HFFc6 (cell line): ENCODE measurements around the gene FMO3. TPM values are rescaled to one million over a fixed set of nuclear protein-coding genes. Genes with fewer than 3 reads are reported as not detected.

Source experiments
- DNase-seq: peaks from one replicate; pipeline ENCODE4 v3.0.0-alpha.2; 2018
- H3K27ac Mint-ChIP-seq: 2 replicates; pipeline ENCODE4 v1.8.0; 2020; ENCODE audit warnings: mild to moderate bottlenecking, mixed read lengths
- H3K27me3 Mint-ChIP-seq: 2 replicates; pipeline ENCODE4 v1.8.0; 2021; ENCODE audit warnings: mild to moderate bottlenecking, moderate library complexity, mixed read lengths; ENCODE audit not compliant: insufficient read depth
- H3K36me3 Mint-ChIP-seq: 2 replicates; pipeline ENCODE4 v1.8.0; 2021; ENCODE audit warnings: low read depth, mixed read lengths
- H3K4me1 Mint-ChIP-seq: 2 replicates; pipeline ENCODE4 v1.8.0; 2020; ENCODE audit warnings: low read depth, mixed read lengths
- H3K4me3 Mint-ChIP-seq: 2 replicates; pipeline ENCODE4 v1.8.0; 2020; ENCODE audit warnings: mild to moderate bottlenecking, moderate library complexity, mixed read lengths
- H3K9me3 Mint-ChIP-seq: 2 replicates; pipeline ENCODE4 v1.8.0; 2020; ENCODE audit warnings: mild to moderate bottlenecking, mixed read lengths
- total RNA-seq, 6 experiments: library from RNA; stranded (reverse); fragmentation: NEBNext Ultra II Directional; extraction: Animal tissue kit (Norgen Biotek cat#: 25700); gene quantifications; 2 replicates in 1 of 6; 3 replicates in 5 of 6; pipeline ENCODE4 v1.2.3, GENCODE V29; 2021
- TF ChIP-seq, protein P1 (sequence below): fragments of 200-600 bp; sonication (generic); IDR thresholded peaks from 2 replicates; pipeline ENCODE4 v1.5.0; 2021; ENCODE audit warnings: antibody characterized with exemption, mild to moderate bottlenecking

The FMO3 gene
- total RNA-seq, 6 experiments from 2014 or later: 0.23 to 0.89 (median 0.40) TPM; not detected in 2

DNA sequence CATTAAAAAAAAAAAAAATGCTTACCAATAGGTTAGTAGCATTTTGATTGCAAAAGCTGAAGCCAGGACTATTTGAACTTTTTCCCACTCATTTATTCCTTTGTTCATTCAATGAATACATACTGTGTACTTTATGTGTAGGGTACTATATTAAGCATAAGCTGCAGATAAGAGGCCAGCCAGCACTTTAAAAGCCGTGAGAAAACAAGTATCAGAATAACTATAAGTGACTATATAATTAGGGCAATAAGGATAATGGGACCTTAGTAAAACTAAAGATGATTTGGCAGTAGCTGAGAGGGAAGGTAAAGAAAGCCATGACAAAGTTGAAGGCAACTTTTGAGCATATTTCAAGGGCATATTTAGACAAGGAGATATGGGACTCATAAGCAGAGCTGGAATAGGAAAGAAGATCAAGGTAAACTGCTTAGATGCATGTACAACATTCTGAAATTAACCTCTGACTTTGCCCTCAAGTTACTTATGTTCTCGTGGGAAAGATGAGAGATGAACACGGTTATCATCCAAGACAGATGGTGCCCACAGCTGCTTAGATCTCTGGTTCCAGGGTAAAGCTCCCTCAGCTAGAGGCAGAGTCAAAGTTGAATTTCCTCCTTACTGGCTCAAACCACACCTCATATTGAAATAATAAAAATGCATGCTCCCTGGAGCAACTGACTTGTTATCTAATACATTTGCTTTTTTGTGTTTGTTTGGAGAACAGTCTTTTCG is 50.4 kb downstream of the FMO3 start:
- Mint-ChIP-seq H3K27me3 (peaks cover 9% of the 10 kb centered on the region), H3K4me1 (peaks cover 25% of the 10 kb centered on the region), H3K27ac (no peak overlapping the region; the same call in 1 of the 2 replicates)

DNA sequence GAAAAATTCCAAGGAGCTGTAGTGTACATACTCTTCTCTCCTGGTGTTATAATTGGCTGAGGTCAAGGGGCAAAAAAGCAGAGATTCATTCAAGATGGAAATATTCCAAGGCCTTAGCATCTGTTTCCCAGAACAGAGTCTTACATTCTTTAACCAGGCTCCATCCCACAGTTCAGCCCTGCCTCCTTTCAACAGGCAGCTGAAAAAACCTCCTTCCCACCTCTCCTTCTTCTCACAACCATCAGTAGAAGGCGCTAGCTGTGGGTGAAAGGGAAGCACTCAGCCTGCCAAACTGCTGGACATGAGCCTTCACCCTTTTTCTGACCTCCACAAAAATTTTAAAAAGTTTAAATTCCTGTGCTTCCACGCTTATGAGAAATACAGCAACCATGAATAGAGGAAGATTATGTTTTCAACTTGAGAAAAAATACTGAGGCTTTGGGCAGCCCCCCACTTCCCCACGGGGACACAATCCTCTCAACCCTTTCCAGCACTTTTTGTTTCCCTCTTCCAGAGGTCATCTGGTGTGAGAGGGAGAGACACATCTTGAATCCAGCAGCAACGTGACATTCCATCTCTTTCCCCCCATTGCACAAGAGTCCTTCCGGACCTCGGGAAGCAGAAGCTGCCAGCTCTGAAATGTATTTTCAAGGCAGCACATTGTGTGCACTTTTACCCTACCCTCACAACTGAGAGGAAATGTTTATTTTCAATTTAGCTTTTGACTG is 51.1 kb downstream of the FMO3 start:
- Mint-ChIP-seq H3K36me3 (no peaks in the 10 kb centered on the region), H3K27ac (peak overlapping the region; percentile 83), H3K4me1 (peaks cover 25% of the 10 kb centered on the region), H3K27me3 (peaks cover 9% of the 10 kb centered on the region), H3K4me3 (peak overlapping the region; percentile 67), H3K9me3 (no peaks in the 10 kb centered on the region)
- DNase-seq: peak; percentile 86
- TF ChIP-seq, protein P1, sequence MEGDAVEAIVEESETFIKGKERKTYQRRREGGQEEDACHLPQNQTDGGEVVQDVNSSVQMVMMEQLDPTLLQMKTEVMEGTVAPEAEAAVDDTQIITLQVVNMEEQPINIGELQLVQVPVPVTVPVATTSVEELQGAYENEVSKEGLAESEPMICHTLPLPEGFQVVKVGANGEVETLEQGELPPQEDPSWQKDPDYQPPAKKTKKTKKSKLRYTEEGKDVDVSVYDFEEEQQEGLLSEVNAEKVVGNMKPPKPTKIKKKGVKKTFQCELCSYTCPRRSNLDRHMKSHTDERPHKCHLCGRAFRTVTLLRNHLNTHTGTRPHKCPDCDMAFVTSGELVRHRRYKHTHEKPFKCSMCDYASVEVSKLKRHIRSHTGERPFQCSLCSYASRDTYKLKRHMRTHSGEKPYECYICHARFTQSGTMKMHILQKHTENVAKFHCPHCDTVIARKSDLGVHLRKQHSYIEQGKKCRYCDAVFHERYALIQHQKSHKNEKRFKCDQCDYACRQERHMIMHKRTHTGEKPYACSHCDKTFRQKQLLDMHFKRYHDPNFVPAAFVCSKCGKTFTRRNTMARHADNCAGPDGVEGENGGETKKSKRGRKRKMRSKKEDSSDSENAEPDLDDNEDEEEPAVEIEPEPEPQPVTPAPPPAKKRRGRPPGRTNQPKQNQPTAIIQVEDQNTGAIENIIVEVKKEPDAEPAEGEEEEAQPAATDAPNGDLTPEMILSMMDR: peak; percentile 36; the same call in 1 of the 2 replicates

More for the DNA sequence above, 50.4 kb downstream of the FMO3 start:
- Mint-ChIP-seq H3K4me3 (no peak overlapping the region), H3K9me3 (no peaks in the 10 kb centered on the region), H3K36me3 (no peaks in the 10 kb centered on the region)
- DNase-seq: no peak
- TF ChIP-seq, protein P1: no peak

DNA sequence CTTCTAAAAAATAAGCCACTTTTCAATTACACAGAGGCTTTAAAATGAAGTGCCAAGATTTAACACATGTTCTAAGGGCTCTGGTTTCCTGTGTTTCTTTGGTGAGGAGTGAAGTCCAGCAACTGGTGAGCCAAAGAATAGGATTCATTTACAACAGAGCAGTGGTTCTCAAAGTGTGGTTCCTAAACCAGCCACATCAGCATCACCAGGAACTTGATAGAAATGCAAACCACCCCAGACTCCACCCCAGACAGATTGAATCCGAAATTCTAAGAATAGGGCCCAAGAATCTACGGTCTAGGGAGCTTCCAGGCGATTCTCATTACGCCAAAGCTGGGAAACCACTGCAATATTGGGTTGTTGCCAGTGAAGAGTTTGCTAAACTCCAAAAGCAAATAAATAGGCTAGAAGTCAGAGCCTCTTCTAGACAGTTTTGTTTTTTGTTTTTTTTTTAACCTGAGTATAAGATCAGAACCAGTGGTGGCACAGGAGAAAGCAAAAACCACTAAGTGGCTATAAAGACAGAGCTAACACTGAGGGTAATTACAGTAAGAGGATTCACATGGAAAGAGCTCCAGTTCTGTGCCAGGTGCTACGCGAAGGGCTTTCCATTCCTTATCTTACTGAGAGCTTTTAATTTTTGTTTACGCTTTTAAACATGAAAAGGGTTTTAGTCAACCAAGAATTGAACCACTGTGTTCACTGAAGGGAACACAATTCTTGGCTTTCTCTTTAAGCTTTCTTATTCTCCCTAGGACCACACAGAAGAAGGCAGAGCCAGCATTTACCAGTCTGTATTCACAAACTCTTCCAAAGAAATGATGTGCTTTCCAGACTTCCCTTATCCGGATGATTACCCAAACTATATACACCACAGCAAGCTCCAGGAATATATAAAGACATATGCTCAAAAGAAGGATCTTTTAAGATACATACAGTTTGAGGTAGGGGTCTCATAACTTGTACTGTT is 52.0 kb downstream of the FMO3 start:
- H3K4me1 Mint-ChIP-seq: peaks cover 25% of the 10 kb centered on the region
- DNase-seq: peak; percentile 33
- no peaks in the 10 kb centered on the region for H3K9me3 Mint-ChIP-seq
- no peaks in the 10 kb centered on the region for H3K36me3 Mint-ChIP-seq
- H3K27me3 Mint-ChIP-seq: peaks cover 9% of the 10 kb centered on the region
- peak overlapping the region; percentile 83 for H3K27ac Mint-ChIP-seq
- H3K4me3 Mint-ChIP-seq: peak overlapping the region; percentile 67
- TF ChIP-seq, protein P1: no peak

DNA sequence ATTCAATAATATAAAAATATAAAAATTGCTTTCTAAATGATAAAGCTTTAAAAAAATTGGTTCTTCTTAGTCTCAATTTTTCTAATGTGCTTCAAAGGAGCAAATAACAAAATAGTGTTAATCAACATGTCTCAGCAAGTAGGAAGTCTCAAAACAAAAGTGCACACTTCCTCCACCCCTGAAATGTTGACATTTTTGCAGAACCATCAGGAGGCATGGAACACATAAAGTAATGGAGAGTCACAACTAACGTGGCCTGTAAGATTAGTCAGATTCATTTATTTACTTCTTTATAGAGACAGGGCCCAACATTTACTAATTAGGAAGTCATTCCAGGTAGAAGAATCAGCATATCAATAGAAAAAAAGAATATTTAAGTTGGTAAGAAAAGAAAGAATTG is 59.5 kb downstream of the FMO3 start:
- H3K27ac Mint-ChIP-seq: no peak overlapping the region
- no peak for DNase-seq
- no peaks in the 10 kb centered on the region for H3K4me1 Mint-ChIP-seq
- H3K27me3 Mint-ChIP-seq: peaks cover 3% of the 10 kb centered on the region
- H3K9me3 Mint-ChIP-seq: no peaks in the 10 kb centered on the region
- H3K36me3 Mint-ChIP-seq: no peaks in the 10 kb centered on the region
- TF ChIP-seq, protein P1: no peak
- H3K4me3 Mint-ChIP-seq: no peak overlapping the region

DNA sequence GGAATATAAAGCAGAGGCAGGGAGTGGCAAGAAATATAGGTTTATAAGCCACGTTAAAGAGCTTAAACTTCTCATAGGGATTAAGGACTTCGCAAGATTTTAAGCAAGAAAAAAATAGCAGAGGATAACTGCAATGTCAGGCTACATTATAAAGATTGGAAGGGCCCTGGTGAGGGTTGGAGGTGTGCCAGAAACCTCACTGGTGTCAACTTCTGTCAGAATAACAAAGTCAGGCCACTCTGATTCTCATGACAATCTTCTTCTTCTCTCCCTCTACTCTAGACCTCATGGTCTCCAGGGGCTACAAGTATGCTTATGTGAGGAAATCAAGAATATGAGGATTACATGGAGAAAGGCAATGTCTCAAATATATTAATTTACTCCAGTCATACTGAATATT is 61.8 kb downstream of the FMO3 start:
- Mint-ChIP-seq H3K27me3 (peaks cover 3% of the 10 kb centered on the region; the same call in 1 of the 2 replicates), H3K36me3 (no peaks in the 10 kb centered on the region), H3K9me3 (no peaks in the 10 kb centered on the region), H3K4me1 (no peaks in the 10 kb centered on the region), H3K4me3 (no peak overlapping the region), H3K27ac (no peak overlapping the region)
- TF ChIP-seq, protein P1: no peak
- no peak for DNase-seq
